K562 (cell line): ENCODE data around the gene NRXN2. TPM values are rescaled to one million over a fixed set of nuclear protein-coding genes. Genes with fewer than 3 reads are reported as not detected.

Experiments
- CREM ChIP-seq: IDR thresholded peaks from 2 replicates; pipeline ENCODE4 v1.6.1; 2014; ENCODE audit warnings: antibody characterized with exemption, low read depth
- E2F8 ChIP-seq: fragments of 450-650 bp; IDR thresholded peaks from 2 replicates; pipeline ENCODE4 v1.7.1; 2018; ENCODE audit warnings: mild to moderate bottlenecking, low read depth; ENCODE audit not compliant: partially characterized antibody
- EP400 ChIP-seq: fragments of 450-650 bp; IDR thresholded peaks from 2 replicates; pipeline ENCODE4 v1.6.1; 2017; ENCODE audit warnings: antibody characterized with exemption, mild to moderate bottlenecking, moderate library complexity
- HNRNPLL ChIP-seq: fragments of 200-400 bp; formaldehyde crosslinking; IDR thresholded peaks from 2 replicates; pipeline ENCODE4 v1.6.1; 2017; ENCODE audit warnings: low read length, low read depth, mild to moderate bottlenecking; ENCODE audit not compliant: poor library complexity, severe bottlenecking
- JUNB ChIP-seq: fragments of 450-650 bp; formaldehyde crosslinking; conservative IDR thresholded peaks from 2 replicates; pipeline ENCODE4 v1.4.0; 2020; ENCODE audit warnings: mild to moderate bottlenecking
- MCM5 ChIP-seq: fragments of 450-650 bp; IDR thresholded peaks from 2 replicates; pipeline ENCODE4 v1.6.1; 2016; ENCODE audit warnings: low read depth
- MGA ChIP-seq: fragments of 450-650 bp; IDR thresholded peaks from 2 replicates; pipeline ENCODE4 v1.6.1; 2016; ENCODE audit warnings: mild to moderate bottlenecking, moderate library complexity
- POLR2H ChIP-seq: IDR thresholded peaks from 2 replicates; pipeline ENCODE4 v1.6.1; 2016; ENCODE audit warnings: missing genetic modification characterization, low read depth, mild to moderate bottlenecking, control low read depth, missing compliant biosample characterization, moderate library complexity
- ZC3H8 ChIP-seq: fragments of 450-650 bp; IDR thresholded peaks from 2 replicates; pipeline ENCODE4 v1.6.1; 2017
- ZNF444 ChIP-seq: fragments of 250-450 bp; sonication (Bioruptor Pico); IDR thresholded peaks from 2 replicates; pipeline ENCODE4 v1.4.0; 2020; ENCODE audit warnings: mild to moderate bottlenecking, moderate library complexity
- ZNF507 ChIP-seq: conservative IDR thresholded peaks from 2 replicates; pipeline ENCODE4 v1.6.1; 2017; ENCODE audit warnings: missing genetic modification characterization, missing compliant biosample characterization
- polyA plus RNA-seq, 8 experiments: library from polyadenylated mRNA; depleted of rRNA in 4 of 8; stranded (reverse) in 5 of 8; unstranded in 3 of 8; fragments of >200 nt; fragmentation: Nextera tagmentation in 2 of 8; fragmentation: Illumina TruSeq in 1 of 8; extraction: Ambion mirVana in 2 of 8; extraction: Trizol in 1 of 8; gene quantifications; 2 replicates each; pipeline versions ENCODE4 v1.2.1 to v1.2.3, GENCODE V29; 2011 to 2014; ENCODE audit warnings: inconsistent platforms in 1 of 8, missing spikeins in 1 of 8
- total RNA-seq, 7 experiments: library from RNA; depleted of rRNA in 6 of 7; stranded (reverse); fragments of >200 nt in 6 of 7; fragmentation: Illumina TruSeq in 2 of 7; extraction: Trizol in 2 of 7; gene quantifications; 2 replicates each; pipeline versions ENCODE4 v1.2.1 to v1.2.3, GENCODE V29; 2011 to 2021; ENCODE audit warnings: low replicate concordance in 1 of 7
- TF ChIP-seq, protein P1 (sequence below), 2 experiments: fragments of 450-650 bp; conservative IDR thresholded peaks; 2 replicates each; pipeline ENCODE4 v1.6.1; 2017; ENCODE audit warnings: mild to moderate bottlenecking in 2 of 2, moderate library complexity in 2 of 2

The NRXN2 gene
- total and polyA plus RNA-seq, 9 of the 15 experiments (the other 6 are each of a cell fraction or from before 2014, with no cell fraction given): 0.07 to 0.47 (median 0.15) TPM; not detected in 4

DNA sequence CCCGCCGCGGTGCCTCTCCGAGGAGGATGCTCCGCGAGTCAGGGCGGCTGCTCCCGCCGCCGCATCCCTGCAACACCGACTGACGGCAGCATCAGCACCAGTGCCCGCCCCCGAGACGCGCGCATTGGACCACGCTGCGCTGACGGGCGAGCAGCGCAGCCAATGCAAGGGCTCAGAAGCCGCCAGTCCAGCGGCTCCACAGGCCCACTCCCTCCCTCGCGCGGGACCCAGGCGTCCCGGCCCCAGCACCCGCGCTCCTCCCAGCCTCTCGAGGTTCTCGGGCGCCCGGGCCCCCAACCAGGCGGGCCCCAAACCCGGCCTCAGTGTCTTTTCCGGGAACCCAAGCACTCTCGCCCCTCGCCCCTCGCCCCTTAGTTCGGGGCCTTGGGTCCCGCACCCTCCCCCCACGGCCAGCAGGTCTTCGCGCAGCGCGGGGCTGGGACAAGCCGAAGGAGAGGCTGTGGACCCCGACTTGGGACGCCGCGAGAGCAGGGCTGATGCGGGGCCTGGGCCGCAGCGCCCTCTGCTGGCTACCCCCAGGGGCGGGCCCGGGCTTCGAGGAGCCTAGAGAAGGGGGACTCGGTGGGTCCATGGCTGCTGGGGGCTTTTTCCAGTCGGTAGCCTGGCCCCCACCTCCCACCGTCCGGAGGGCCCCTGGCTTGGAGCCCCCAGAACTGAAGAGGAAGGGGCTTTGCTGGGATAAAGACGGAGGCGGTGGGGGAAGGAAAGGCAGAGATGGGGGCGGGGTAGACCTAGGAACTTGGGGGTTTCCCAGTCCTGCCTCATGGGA lies at the start of gene NRXN2 (continued):
- TF ChIP-seq MGA (no peak), ZNF444 (no peak), JUNB (CRISPR knock-in tag) (no peak), E2F8 (no peak), CREM (peak; percentile 64), HNRNPLL (no peak), EP400 (no peak), ZNF507 (tag) (no peak), ZC3H8 (no peak), MCM5 (no peak), POLR2H (tag) (no peak)
- TF ChIP-seq, protein P1, sequence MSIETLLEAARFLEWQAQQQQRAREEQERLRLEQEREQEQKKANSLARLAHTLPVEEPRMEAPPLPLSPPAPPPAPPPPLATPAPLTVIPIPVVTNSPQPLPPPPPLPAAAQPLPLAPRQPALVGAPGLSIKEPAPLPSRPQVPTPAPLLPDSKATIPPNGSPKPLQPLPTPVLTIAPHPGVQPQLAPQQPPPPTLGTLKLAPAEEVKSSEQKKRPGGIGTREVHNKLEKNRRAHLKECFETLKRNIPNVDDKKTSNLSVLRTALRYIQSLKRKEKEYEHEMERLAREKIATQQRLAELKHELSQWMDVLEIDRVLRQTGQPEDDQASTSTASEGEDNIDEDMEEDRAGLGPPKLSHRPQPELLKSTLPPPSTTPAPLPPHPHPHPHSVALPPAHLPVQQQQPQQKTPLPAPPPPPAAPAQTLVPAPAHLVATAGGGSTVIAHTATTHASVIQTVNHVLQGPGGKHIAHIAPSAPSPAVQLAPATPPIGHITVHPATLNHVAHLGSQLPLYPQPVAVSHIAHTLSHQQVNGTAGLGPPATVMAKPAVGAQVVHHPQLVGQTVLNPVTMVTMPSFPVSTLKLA (conservative IDR thresholded peaks at IDR 0.05): no peak
